WERI-Rb-1 (cell line): ENCODE results near the gene SUSD4.
"Not testable (repeated sequence)": the region's sequence is repeated elsewhere in the genome, so short reads cannot be mapped to it uniquely, and the experiment has no call there.

ENCODE experiments used
- DNase-seq: peaks from one replicate; pipeline ENCODE4 v3.0.0-alpha.2; 2020
- H3K27ac ChIP-seq: fragments of 250-450 bp; sonication (Bioruptor Pico); 2 replicates; pipeline ENCODE4 v1.5.1; 2020; ENCODE audit warnings: mild to moderate bottlenecking, moderate library complexity
- H3K27me3 ChIP-seq: fragments of 250-450 bp; sonication (Bioruptor Pico); 2 replicates; pipeline ENCODE4 v1.5.1; 2021; ENCODE audit warnings: mild to moderate bottlenecking, low read depth, moderate library complexity; ENCODE audit not compliant: insufficient read depth, severe bottlenecking
- H3K36me3 ChIP-seq: fragments of 250-450 bp; sonication (Bioruptor Pico); 2 replicates; pipeline ENCODE4 v1.5.1; 2020; ENCODE audit warnings: mild to moderate bottlenecking, moderate library complexity
- H3K4me3 ChIP-seq: 2 replicates; pipeline ENCODE4 v1.5.1; 2011; ENCODE audit warnings: low read depth, mild to moderate bottlenecking, control low read depth, low read length
- H3K9me3 ChIP-seq: fragments of 250-450 bp; sonication (Bioruptor Pico); 2 replicates; pipeline ENCODE4 v1.5.1; 2021; ENCODE audit warnings: mild to moderate bottlenecking, moderate library complexity; ENCODE audit not compliant: severe bottlenecking
- CTCF ChIP-seq: IDR thresholded peaks from 2 replicates; pipeline ENCODE4 v1.5.1; 2011; ENCODE audit warnings: low read depth, mild to moderate bottlenecking, control low read depth, inconsistent platforms, low read length

Gene SUSD4

GRCh38 chr1:223403184-223403815 is 39.3 kb upstream of the SUSD4 start:
- Histone ChIP-seq H3K27me3 (no peaks in the 10 kb centered on the region), H3K36me3 (no peaks in the 10 kb centered on the region), H3K9me3 (no peaks in the 10 kb centered on the region), H3K4me3 (no peak overlapping the region), H3K27ac (no peak overlapping the region)
- no peak for DNase-seq
- TF ChIP-seq CTCF, result no peak

GRCh38 chr1:223402790-223403142 is 38.8 kb upstream of the SUSD4 start:
- Histone ChIP-seq H3K9me3 (no peaks in the 10 kb centered on the region), H3K36me3 (no peaks in the 10 kb centered on the region), H3K27me3 (no peaks in the 10 kb centered on the region), H3K4me3 (no peak overlapping the region), H3K27ac (no peak overlapping the region)
- TF ChIP-seq CTCF, result no peak
- no peak for DNase-seq

GRCh38 chr1:223401873-223402789 is 38.2 kb upstream of the SUSD4 start:
- no peak overlapping the region for H3K4me3 ChIP-seq
- H3K27me3 ChIP-seq, result no peaks in the 10 kb centered on the region
- no peaks in the 10 kb centered on the region for H3K9me3 ChIP-seq
- H3K36me3 ChIP-seq, result no peaks in the 10 kb centered on the region
- H3K27ac ChIP-seq, result no peak overlapping the region
- TF ChIP-seq CTCF, result no peak
- DNase-seq, result no peak

GRCh38 chr1:223399393-223399792 is 35.4 kb upstream of the SUSD4 start:
- H3K4me3 ChIP-seq, H3K9me3 ChIP-seq, H3K27me3 ChIP-seq, H3K27ac ChIP-seq, DNase-seq, H3K36me3 ChIP-seq: not testable (repeated sequence)

- Histone ChIP-seq H3K9me3 (no peaks in the 10 kb centered on the region), H3K27ac (no peak overlapping the region), H3K36me3 (no peaks in the 10 kb centered on the region), H3K4me3 (no peak overlapping the region), H3K27me3 (no peaks in the 10 kb centered on the region)
- no peak for TF ChIP-seq CTCF
- no peak for DNase-seq
These were observed 30.7 kb upstream of the SUSD4 start for GRCh38 chr1:223394706-223395105.

- Histone ChIP-seq H3K4me3 (no peak overlapping the region), H3K27me3 (no peaks in the 10 kb centered on the region), H3K9me3 (no peaks in the 10 kb centered on the region), H3K27ac (no peak overlapping the region), H3K36me3 (no peaks in the 10 kb centered on the region)
- no peak for DNase-seq
- TF ChIP-seq CTCF, result no peak
These were observed 30.3 kb upstream of the SUSD4 start for GRCh38 chr1:223394242-223394641.
